Measurements from ENCODE around the gene UGT1A9.

UGT1A9 gene

DNA sequence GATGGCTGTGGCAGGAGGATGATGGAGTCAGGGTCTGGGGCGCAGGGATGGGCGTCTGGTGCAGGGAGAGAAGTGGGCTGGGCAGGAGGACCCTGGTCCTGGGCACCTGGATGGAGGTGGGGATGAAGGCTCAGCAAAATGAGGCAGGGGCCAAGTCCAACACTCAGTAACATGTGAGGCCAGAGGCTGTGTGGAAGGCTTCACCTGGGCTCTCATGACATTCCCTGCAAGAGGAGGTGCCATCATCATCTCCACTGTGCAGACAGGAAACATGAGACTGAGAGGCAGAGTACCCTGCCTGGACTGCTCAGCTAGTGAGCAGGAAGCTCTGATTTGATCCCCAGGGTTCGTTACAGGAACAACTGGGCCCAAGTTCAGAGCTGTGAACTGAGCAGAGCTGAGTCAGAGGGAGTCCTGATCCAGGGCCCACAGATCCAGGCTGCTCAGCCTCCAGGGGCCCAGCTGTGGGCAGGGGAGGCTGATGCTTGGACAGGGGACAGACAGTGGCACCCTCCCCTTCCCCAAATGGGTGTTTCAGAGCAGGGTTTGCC is 145.7 kb downstream of the UGT1A9 start:
- DNase-seq (ENCODE audit: low spot score) = no peak

DNA sequence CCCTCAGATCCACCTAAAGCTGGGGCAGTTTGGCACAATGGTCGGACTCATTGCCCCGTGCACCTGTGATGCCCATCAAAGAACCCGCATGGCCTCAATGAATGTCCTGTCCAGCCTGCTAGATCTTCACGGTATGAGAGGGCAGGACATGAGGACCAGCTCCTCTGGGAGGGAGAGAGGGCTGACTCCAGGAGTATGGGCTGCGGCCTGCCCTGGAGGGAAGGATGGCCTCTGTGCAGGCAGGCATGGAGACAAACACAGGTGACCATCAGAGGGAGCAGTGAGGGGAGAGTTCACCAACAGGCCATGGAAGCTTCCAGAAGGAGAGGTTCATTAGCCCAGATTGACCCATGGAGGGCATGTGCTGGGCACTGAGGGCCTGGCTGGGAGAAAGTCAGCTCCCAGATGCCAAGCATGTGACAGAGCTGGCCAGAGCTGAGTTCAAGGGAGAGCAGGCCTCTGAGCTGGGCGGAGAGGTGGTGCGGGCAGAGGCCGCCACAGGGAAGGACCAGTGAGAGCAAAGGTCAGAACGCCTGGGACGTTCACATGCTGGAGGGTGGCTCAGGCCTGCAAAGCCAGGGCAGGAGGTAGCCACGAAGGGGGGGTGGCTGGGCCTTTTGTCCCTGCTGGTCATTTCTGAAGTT is 146.4 kb downstream of the UGT1A9 start:
- no peak for DNase-seq (ENCODE audit: low spot score)

GRCh38 chr2:233818639-233819621 is 147.2 kb downstream of the UGT1A9 start:
- DNase-seq (ENCODE audit: low spot score) = no peak

GRCh38 chr2:233819884-233820773 is 148.4 kb downstream of the UGT1A9 start:
- no peak for DNase-seq (ENCODE audit: low spot score)

DNA sequence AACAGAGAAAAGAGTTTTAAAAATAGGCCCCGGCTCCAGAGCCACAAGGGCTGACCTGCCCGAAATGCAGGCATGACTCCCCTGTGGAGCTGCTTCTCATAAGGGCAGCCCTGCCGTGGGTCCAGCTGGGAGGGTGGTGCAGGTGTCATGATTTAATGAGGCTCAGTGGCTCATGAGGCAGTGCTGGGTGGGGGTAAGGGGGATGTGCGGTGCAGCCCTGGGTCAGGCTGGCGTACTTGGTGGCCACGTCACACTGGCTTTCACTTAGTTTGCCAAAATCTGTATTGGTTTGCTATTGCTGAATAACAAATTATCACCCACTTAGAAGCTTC is 149.0 kb downstream of the UGT1A9 start:
- no peak for DNase-seq (ENCODE audit: low spot score)

GRCh38 chr2:233821196-233821595 is 149.5 kb downstream of the UGT1A9 start:
- DNase-seq (ENCODE audit: low spot score) = no peak

- DNase-seq (ENCODE audit: low spot score) = no peak
Observed at GRCh38 chr2:233821709-233822100, 150.0 kb downstream of the UGT1A9 start.

DNA sequence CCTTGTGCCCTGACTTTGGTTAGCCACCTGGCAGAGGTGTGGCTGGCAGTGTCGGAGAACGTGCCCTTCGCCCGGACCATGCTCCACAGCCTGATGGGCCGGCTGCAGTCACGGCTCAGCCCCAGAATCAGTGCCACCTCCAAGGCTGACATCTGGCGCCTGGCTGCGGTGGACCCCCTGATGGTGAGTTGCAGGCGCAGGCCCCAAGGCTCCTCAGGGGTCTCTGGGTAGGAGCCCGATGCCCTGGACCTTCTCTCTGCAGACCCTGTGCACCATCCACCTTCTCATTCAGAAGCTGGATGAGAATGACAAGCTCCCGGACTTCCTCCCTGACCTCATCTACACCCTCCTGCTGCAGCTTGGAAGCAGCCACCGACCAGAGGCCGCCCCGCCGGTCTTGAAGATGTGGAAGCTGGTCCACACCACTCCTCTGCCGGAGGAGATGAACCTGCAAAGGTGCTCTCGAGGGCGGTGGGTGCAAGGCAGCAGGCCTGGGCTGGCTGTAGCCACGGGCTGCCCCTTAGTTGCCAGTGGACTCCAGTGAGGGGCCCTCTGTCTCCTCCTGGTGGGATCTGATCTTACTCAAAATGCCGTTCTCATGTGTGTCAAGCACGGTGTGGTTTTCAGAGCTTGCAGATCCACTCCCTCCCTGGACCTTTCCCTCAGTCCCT is 150.5 kb downstream of the UGT1A9 start:
- no peak for DNase-seq (ENCODE audit: low spot score)

All from kidney capillary endothelial cell (primary cell).